GM12873 (cell line): Measurements from ENCODE around the gene TMEM130.
A peak's percentile ranks its signal among the peaks of the same experiment; 100 is the strongest.

ENCODE experiments used
- CTCF ChIP-seq: IDR thresholded peaks from 2 replicates; pipeline ENCODE4 v1.5.1; 2012; ENCODE audit warnings: low read depth, mild to moderate bottlenecking, moderate library complexity, low read length, control low read depth; ENCODE audit not compliant: insufficient read depth; ENCODE audit errors: missing control alignments

TMEM130 gene

DNA sequence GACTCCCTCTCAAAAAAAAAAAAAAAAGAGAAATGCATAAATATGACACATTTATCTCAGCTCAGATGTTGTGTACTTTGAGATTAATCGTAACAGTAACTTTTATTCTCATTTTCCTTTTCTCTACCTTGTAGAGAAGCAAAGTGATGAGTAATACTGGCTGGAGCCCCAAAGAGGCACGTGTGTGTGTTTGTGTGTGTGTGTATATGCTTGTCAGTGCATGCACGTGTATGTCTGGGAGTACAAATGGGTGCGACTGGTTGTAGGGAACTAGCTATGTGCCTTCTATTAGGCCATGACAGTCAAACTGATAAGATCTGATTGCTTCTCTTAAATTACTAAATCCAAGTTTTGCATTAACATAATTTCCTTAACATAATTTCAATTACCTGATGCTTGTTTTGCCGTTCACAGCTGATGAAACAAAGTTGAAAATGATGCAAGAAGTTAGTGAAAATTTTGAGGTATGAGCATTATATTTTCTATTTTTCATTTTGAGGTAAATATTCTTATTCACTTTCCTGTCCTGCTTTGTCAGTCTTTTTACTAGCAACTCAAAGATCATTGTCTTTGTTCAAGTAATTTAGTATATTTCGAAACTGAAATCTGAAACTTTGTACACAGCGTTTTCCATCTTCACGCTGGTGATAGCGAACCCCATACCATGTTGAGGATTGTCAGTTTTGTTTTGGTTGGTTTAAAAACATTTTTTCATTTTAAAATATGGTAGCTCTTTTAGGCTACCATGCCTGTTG is 11.9 kb upstream of the TMEM130 start:
- no peak for TF ChIP-seq CTCF

- TF ChIP-seq CTCF: no peak
Observed at GRCh38 chr7:98880485-98880884, 10.7 kb upstream of the TMEM130 start.

DNA sequence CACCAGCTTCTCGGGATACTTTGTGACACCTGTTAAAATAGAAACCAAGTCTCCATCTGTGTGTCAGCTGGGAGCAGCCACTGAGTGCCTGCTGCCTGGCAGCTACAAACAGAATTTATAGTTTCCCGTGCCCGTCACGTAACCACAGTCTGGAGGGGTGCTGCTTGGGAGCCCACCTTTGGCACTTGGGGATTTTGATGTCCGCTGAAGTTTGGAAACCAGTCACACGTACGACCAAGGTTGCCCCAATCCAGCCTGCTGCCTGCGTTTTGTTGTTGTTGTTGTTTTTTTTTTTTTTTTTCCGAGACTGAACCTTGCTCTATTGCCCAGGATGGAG is 10.1 kb upstream of the TMEM130 start:
- no peak for TF ChIP-seq CTCF

- peak; percentile 76 for TF ChIP-seq CTCF
Observed at GRCh38 chr7:98879198-98879978, 9.6 kb upstream of the TMEM130 start.

- TF ChIP-seq CTCF: peak; percentile 78
Observed at GRCh38 chr7:98878365-98879197, 8.8 kb upstream of the TMEM130 start, which contains the start of gene TRRAP. Gene TRRAP, plus strand, starts transcription at chr7:98878532. Its CDS starts 2,619 bp downstream, at chr7:98881151.

DNA sequence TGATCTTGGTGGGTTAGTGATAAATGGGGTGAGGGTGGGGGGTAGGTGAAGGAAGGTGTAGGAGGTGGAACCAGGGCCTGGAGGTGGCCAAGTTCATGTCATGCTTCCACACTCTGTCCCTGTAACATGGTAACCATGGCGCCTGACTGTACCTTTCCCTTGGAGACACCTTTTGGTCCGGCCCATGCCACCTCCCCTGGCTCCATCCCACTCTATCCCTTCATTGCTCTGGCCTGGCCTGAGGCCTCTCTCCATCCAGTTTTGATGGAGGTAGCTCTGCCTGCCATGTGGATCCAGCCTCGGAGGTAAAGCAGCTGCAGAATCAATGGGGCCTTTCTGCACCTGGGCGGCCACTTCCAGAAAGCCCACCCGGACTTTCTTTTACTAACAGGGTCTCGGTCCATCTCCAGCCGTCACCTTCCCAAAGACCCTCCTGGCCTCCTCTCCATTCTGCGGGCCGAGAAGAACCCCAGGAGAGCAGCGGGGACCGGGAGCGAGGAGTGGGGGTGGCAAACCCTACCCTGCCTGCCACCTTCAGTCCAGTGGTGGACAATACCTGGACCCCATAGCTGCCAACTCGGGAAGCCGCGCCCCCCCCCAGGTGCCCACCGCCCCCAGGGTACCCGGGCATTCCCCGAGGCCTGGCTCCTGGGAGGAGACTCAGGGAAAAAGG is 8.0 kb upstream of the TMEM130 start:
- no peak for TF ChIP-seq CTCF
